HTERT RPE-1 (cell line): Measurements from ENCODE around the gene SP110.
"Not testable (repeated sequence)": the region's sequence is repeated elsewhere in the genome, so short reads cannot be mapped to it uniquely, and the experiment has no call there.

ENCODE experiments used
- in situ Hi-C: fragments of 300-500 bp; cut with MboI; formaldehyde crosslinking; loops from 4 replicates; pipeline ENCODE4 v1.14.3; 2020; ENCODE audit warnings: low sequenced_read_pairs

Gene SP110

DNA sequence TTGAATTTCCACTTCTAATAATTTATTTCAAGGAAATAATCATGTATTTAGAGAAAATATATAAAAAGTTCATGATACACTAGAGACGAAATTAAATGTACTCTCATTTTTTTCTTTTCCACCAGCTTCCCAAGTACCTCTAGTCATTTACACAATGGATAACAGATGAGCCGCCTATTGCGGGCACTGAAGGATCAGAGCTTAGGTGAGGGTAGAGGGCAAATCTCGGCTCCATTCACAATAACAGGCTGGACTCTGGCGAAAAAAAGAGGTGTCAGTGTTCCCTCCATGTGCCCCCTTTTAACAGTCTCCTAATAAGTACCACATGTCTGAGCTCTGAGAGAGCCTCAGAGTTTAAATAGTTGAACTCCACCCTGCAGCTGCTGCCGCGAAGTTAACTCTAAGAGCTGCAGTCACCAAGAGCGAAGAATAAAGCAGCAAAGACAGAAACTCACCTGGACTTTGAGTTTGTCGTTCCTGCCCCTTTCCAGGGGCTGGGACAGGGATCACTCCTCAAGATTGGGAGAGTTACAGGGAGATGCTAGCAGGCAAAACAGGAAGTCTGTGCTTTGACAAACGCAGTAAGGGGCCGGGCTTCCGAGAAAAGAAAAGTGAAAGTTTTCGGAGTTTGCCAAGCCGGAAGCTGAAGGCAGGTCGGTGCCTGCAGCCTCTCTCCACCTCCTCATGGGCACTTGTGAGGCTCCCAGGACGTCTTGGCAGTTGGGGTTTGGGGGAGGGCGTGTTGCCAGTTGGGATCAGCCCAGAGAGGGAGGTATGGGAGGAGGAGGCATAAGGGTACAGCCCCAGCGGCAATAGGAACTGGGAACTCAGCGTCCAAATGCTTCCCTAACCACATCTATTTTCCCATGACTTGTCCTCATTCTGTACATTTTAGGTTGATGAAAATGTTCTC, at the start of gene SP110:
Gene SP110 (minus strand): TSS at position 566 of the 913 bp plus-strand sequence. CDS start 3,057 bp downstream, outside the sequence.
- in situ Hi-C loops = no loop called here

DNA sequence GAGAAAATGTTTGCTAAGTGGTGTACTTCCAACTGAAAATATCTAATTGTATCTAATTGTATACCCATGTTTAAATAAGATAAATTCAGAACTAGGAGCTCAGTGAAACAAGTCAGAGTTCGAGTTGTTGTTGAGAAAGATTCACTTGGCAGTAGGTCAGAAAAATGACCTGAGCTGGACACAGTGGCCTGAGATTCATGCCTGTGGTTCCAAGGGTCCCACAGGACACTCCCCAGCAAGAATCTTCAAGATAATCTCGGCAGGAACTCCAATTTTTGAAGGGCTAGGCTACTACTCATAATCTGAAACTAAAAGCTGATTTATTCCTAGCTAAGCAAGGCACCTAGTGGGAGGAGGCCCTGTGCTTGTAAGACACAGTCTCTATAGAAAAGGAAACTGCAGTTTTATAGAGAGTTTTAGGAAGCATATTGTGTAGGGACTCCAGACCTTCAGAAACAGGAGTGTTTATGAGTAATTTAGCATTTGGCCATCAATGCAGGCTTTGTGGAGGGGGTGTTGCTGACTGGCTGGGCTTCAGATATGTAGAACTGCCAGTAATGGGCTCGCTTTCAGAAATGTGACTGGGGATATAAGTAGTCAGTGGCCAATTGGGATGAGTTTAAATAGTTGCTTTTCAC, 48.9 kb upstream of the SP110 start:
- in situ Hi-C loops = no loop called here

DNA sequence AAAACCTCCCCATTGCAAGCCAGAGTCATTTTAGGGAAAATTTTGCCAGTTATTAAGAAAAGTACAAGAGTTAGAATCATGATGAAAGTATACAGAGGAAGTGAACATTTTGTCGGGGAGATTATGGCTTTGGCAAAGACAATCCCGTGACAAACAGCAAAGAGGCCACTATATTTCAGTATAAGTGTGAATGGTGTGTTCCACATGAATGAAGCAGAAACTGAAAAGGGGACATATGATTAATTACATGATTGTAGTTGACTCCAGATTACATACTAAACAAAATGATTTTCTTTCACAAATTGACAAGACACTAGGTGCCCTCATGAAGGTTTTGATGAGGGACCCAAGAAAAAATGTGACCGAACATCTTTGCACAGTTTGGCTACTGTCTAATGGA, 47.8 kb upstream of the SP110 start:
- in situ Hi-C loops = no loop called here

DNA sequence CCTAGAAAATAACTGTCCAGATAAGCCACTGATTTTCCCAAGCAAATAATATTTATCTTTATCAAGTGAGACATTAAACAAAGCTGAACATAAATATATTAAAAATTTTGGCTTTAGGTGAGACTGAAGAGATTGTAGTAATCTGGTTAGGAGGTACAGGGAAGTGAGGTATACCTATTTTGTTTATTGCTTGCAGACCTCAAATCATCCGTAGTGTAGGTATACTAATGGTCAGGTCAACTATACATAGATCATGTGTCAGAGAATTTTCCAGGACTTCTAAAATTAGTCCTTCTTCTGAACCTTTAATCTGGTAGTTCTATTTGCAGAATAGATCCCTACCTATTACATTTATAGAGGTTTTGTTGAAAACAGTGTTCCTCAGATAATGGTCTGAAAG, 47.3 kb upstream of the SP110 start:
- in situ Hi-C loops = no loop called here

DNA sequence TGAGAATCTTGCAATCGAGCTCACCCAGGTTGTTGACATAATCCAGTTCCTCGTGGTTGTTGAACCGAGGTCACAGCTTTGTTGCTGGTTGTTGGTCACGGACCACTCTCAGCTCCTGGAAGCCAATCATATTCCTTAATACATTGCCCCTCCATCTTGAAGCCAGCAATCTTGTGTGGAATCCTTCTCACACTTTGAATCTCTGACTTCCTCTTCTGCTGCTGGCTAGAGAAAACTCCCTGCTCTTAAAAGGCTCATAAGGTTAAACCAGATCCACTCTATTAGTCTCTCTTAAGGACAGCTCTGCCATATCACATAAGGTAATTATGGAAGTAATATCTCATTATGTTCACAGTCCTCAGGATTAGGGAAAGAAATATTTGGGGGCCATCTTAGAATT, 46.9 kb upstream of the SP110 start:
- in situ Hi-C loops = no loop called here

DNA sequence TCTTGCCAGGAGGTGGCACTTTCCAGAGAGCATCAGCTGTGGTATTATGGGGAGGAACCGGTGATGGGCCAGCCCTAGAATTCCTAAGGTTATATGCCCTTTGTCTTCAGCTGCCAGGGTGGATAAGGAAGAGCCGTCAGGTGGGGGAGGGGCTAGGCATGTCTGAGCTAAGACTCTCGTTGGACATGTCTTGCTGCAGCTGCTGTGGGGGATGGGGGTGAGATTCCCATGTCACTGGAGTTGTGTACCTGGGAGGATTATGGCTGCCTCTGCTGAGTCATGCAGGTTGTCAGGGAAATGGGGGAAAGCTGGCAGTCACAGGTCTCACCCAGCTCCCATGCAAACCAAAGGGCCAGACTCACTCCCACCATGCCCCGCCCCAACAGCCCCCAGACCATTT, 45.2 kb upstream of the SP110 start:
- in situ Hi-C loops = not testable (repeated sequence)

DNA sequence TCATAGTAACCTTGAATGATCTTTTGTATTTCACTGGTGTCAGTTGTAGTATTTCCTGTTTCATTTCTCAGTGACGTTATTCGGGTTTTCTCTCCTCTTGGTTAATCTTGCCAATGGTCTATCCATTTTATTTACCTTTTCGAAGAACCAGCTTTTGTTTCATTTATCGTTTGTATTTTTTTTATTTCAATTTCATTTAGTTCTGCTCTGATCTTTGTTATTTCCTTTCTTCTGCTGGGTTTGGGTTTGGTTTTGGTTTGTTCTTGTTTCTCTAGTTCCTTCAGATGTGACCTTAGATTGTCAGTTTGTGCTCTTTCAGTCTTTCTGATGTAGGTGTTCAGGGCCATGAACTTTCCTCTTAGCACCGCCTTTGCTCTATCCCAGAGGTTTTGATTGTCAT, 42.5 kb upstream of the SP110 start:
- in situ Hi-C loops = no loop called here

DNA sequence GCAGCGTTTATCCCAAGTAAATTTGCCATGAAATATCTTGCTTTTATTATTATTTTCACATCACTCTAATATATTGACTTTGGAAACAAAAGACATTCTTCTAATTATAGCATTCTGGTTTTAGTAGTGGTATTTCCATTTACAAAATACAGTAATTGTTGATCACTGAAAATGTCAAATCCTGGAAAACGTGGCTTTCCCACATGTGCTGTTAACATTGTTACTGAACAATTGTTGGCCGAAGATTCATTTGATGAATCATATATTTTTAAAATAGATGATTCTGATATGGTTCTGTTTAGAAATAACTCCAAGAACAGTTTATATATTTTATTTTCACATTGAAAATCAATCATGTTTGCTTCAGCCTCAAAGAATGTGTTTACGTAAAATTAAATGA, 38.7 kb upstream of the SP110 start:
- in situ Hi-C loops = no loop called here

DNA sequence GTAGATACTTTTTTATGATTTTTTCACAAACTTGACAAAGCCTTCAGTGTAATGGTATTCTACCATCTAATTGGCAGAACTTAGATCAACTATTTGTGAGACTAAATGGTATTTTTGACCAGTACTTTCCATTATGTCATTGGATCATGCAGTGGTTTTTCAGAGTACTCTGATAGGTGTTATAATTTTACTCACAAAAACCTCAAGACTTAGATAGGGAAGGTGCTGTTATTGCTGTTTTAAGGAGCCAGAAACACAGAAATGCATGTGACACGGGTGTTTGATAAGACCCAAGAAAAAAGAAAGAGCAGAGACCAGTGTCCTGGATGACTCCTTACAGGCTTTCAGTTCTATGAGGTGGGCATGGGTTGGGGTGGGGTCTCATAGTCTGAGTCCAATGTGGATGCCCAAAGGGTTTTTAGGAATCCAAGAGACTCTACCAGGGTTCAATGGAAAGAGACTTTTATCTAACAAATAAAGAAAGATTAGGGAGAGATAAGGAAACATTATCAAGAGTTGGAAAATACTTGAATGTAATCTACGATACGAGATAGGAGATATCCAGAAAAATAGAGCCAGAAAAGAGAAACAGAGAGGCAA, 37.0 kb upstream of the SP110 start:
- in situ Hi-C loops = no loop called here

DNA sequence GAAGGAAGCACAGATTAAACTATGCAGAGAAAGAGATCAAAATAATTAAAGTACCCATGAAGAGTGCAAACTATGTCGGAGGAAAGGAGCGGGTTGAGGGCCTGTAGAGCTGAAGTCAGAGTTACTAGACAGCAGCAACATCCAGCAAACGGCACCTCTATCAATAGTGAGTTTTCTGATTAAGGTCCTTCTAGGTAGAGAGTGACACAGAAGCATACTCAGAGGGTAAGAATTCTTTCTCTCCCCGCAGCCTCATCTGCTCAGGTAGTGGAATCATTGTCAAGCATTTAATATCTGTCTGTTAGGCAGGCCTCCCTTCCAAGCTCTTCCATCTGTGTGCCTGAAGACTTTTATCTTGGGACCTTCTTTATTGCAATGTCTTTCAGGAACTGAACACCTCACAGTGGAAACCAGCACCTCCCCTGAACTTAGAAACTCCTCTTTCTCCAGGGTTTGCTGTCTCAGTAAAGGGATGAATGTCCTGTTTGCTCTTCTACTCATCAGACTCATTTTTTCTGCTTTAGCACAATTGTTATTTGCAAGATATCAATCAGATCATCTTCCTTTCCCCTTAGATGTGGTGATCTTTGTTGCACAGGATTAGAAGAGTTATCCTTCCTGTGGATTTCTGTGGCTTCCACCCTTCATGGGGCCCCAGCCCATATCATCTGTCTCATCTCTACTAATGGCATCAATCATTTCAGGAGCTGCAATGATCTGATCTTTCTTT, 34.5 kb upstream of the SP110 start:
- in situ Hi-C loops = no loop called here

DNA sequence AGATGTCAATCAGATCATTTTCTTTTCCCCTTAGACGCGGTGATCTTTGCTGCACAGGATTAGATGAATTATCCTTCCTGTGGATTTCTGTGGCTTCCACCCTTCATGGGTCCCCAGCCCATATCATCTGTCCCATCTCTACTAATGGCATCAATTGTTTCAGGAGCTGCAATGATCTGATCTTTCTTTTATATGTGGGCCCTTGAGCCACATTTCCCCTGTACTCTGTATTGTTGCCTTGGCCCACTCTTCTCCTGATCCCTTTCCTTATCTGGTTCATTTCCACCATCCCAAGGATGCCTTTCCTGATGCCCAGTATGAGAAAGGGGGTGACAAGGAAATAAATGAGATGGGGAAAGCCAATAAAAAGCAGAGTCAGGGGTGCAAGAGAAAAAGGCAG, 30.4 kb upstream of the SP110 start:
- in situ Hi-C loops = no loop called here

DNA sequence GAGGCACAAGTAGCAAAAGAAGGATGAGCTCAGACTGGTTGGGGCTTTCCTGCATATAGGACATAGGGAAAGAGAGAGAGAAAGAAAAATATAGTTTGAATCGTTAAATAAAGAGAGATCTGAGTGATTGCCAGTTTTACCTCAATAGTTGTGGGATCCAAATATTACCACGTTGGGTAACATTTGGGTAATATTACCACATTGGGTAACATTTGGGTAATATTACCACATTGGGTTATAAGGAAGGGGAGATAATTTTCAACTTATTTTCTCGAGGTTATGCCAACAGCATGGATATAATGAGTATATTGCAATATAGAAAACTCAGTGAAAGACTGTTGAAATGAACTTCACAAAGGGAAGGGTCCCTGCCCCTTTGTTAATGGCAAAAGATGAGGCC, 26.4 kb upstream of the SP110 start:
- in situ Hi-C loops = no loop called here

DNA sequence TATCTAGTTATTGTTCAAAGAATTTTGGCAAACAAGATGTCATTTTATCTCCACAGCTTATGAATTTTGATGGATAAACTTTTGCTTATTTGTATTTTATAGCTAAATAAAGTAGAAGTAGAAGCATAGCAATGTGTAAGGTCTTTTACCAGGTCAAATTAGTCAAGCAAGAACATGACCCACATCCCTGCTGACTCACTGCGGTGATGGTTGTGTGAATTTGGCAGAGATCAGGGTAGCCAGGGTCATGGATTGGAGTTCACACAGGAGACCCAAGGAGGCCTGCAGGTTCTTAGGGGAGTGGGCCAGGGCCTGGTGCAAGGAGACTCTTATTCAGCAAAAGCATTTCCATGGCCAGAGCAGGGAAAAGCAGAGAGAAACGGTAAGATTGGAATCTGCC, 24.4 kb upstream of the SP110 start:
- in situ Hi-C loops = no loop called here

DNA sequence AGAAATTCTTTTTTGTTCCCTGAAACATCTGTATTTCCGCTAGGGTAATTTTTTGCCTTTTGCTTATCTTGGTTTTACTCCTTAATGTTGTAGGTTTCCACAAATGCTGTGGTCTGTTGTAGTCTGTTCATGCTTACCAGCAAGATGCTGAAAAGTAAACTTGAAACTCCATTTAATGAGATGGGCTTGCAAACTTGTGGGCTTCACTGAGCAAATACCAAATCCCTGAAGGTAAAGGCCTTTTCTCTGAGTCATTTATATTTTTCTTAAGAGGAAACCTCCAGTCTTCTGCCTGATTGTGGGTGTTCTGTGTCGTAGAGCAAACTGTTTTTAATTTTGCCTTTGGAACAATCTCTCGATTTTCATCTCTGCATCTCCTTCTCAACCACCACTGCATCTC, 15.1 kb upstream of the SP110 start:
- in situ Hi-C loops = no loop called here

DNA sequence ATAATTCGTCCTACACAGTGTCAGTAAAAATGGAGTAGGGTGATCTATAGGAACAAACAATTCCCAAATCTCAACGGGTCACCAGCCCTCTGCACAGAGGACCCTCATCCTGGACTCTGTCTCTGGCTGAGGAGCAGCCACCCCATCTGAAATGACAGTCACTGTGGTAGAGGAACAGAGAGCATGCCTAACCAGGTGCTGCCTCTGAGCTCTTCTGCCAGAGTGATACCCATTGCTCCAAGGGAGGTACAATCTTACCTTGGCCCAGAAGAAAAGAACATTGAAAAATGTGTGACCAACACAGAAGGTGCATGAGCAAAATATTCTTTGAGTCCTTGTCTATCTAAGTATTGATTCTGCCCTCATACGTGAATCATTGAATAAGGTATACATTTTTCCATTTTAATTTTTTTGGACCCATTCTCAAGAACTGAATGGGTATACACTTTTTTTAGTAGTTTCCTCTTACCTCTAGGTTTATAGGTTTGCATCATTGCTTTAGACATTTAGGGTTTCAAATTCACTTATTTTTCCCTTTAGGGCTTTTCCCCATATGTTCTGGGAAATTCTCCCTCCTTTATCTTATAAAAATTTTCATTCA, 14.4 kb upstream of the SP110 start:
- in situ Hi-C loops = no loop called here

DNA sequence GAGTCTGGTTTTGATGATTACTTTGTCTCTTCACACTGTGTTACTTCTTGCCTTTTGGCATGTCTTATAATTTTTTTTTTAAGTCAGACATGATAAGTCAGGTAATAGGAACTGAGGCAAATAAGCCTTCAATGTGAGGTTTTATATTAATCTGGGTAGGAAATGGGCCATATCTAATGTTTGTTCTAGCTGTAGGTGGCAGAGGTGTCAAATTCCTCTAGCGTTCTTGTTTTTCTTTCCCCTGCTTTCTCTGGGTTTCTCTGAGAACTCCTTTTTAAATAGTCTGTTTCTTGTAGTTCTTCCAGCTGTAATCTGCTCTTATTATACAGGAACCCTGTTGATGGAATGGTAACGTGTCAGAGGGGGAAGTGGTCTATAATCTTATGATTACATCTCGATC, 11.5 kb upstream of the SP110 start:
- in situ Hi-C loops = no loop called here

DNA sequence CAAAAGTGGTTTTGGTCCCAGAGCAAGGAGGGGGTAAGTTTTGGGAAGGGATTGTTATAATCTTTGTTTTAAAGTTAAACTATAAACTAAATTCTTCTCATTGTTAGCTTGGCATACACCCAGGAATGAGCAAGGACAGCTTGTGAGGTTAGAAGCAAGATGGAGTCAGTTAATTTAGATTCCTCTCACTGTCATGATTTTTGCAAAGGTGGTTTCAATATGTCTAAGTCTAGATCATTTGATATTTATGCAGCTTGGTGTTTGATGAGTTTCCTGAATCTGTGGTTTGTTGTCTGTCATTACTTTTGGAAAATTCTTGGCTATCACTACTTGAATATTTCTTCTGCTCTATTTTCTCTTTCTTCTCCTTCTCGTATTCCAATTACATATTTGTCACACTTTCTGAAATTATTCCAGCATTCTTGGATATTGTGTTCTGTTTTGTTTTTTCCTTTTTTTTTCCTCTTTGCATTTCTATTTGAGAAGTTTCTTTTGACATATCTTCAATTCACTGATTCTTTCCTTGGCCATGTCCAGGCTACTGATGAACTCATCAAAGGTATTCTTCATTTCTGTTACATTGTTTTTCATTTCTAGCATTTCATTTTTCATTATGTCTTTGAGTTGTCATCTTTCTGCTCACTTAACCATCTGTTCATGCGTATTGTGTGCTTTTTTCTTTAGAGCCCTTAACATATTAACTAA, 10.9 kb upstream of the SP110 start:
- in situ Hi-C loops = no loop called here

DNA sequence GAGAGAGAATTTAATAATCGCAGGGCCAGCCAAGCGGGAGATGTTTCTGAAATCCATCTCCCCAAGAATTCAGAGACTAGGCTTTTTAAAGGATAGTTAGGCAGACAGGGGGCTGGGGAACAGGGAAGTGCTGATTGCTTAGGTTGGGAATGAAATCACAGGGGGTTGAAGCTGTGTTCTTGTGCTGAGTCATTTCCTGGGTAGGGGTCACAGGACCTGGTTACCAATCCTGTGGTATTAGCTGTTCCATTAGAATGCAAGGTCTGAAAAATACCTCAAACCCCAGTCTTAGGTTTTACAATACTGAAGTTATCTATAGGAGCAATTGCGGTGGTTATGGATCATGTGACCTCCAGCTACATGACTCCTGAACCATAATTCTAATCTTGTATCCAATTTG, 10.3 kb upstream of the SP110 start:
- in situ Hi-C loops = no loop called here

DNA sequence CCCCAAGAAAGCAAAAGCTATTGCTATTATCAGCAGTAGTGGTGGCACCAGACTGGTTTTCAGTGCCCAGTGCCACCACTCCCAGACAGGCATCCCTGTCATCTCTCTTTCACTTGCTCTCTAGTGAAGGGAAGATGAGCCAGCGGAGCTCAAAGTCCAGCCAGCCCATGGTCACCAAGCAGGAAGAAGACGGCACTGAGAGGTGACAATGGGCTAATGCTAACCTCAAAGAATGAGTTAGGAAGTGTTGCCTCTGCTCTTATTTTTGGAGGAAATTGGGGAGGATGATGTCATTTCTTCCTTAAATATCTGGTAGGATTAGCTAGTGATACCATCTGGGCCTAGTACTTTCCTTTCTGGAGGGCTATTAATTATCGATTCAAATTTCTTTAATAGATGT, 7.4 kb upstream of the SP110 start:
- in situ Hi-C loops = no loop called here

DNA sequence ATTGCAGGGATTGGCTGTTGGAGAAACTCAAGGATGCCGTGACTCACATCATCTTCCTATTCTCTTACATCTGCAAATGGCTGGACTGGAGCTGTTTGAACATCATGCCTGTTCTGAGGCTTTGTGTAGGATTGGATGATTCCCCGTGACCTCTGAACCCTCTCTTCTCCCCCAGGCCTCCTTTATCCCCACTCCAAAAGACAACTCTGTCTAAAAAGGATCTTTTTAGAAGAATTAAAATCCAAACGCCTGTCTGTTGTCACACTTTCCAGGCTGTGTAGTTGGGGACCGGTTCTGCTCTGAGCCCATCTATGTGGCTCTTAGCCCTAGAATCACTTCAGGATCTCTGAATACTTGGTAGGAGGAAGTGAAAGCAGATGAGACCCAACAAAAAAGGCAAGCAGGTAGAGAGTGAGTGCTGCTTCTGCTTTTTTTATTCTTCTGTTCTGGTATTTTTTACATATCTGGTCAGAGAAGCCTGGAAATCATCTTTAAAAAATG, 6.3 kb upstream of the SP110 start:
- in situ Hi-C loops = no loop called here
